HG03558 (cell line): ENCODE data around the gene PTPRU.
"Not testable (repeated sequence)": the region's sequence is repeated elsewhere in the genome, so short reads cannot be mapped to it uniquely, and the experiment has no call there.

Experiments used
- ATAC-seq: cut with Tn5 transposase; IDR thresholded peaks from one replicate; pipeline ENCODE4 v1.9.1; 2021; ENCODE audit warnings: moderate number of reproducible peaks; ENCODE audit not compliant: unreplicated experiment; ENCODE audit errors: extremely low read depth

Gene PTPRU

GRCh38 chr1:29218223-29218622 lies 18.1 kb upstream of the PTPRU start:
- no peak for ATAC-seq

- no peak for ATAC-seq
These were observed 15.0 kb upstream of the PTPRU start for GRCh38 chr1:29221296-29221695.

DNA sequence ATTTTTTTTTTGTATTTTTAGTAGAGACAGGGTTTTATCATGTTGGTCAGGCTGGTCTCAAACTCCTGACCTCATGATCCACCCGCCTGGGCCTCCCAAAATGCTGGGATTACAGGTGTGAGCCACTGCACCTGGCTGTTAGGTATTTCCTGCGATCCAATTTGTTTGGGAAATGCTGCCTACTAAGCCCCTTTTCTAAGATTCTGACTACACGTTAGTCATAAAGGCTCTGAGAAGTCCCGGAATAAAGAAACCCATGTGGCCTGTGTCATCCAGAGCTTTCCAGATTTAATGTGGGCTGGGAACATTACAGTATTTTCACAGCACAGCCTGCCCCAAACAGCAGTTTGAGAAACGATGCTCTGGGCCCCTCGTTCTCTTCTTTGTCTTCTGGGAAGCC lies 14.1 kb upstream of the PTPRU start:
- not testable (repeated sequence) for ATAC-seq

- no peak for ATAC-seq
These were observed 13.6 kb upstream of the PTPRU start for GRCh38 chr1:29222686-29223085.

DNA sequence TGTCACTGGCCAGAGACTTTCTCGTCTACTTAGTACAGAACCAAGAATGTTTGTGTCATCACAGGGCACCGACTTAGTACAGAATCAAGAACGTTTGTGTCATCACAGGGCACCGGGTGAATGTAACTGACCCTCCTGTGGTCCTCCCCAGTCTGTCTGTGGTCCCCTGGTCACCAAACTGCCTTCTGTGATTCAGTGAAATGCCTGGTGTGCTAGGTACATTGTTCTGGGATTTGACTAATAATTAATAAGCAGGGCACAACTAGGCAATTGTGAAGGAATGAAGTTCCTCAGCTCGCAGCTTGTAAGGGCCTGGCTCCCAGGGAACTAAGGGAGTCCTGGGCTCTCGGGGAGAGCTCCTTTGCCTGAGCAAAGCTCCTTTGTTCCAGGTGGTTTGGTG lies 12.8 kb upstream of the PTPRU start:
- no peak for ATAC-seq

DNA sequence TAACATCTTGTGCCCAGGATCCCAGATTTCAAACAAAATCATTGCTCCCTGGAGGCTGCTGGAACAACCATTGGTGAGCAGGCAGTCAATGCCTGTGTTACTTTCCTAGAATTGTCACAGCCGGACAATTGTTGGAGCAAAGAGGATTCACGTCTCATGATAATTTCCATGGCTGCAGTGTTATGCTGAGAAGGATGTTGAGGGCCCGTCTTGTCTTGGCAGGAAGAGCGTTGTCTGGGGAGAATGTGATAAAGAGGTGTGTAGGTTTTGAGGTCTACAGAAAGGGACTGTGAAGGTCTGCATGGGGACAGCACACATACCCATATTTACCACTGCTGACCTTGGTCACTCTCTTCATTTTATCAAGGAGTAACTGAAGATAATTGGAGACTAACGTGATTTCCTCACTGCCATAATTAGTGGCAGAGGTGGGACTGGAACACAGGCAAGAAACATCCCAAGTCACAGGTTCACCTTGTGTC lies 11.9 kb upstream of the PTPRU start:
- no peak for ATAC-seq

GRCh38 chr1:29225361-29225760 lies 11.0 kb upstream of the PTPRU start:
- ATAC-seq = no peak

DNA sequence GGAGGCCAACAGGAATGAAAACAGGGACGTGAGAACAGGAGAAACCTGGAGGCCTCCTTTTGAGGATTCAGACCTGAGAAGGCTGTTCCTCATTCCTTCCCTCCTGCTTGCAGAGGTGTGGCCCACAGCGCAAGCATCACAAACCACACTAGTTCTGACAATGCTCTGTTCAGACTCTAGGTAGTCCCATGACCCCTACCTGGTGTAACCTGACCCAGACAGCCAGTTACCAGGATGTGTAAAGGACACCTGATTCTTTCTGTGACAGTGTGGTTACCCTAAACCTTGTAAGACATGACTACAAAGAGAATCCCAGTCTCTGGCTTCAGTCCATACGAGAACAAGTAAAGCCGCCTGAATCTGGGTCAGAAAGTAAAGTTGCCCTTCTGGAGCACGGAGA lies 8.8 kb upstream of the PTPRU start:
- no peak for ATAC-seq

- ATAC-seq = no peak
These were observed 6.1 kb upstream of the PTPRU start for GRCh38 chr1:29230204-29230552.

DNA sequence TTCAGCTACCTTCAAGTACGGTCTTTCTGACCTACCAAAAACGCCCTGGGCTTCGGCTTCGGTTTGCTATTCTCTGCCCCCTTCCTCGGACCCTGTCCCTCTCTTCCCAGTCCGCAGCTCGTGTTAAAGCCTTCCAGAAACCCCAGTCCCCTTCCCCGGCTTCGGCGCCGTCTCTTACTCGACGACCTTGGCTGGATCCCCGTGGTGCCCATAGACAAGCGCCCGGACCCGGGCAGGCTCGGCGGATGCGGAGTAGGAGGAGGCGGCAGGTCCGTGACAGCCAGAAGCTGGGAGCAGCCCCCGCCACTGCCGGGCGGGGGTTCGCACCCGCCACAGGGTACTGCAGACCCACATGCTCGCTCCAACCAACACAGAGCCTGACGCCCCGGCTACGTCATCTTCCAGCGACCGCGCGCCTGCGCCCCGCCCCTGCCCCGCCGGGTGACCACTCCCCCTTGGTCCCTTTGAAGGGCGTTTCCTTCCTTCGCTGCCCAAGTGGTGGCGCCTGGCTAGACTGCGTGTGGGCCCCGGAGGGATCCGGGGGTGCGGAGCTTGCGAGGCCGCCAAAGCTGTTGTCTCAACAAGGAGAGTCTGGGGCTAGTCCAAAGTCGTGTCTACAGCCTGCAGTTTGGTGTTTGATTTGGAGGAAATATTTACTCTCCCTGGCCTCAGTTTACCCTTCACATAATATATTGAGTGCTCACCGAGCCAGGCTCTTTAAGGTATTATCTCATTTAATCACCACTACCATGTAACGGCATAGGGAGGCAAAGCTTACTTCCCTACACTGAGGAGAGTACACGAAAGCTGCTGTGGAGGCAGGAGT lies 5.6 kb upstream of the PTPRU start, which contains the start of gene MECR:
Gene MECR (minus strand): TSS at position 382 of the 826 bp plus-strand sequence. CDS start 28 bp downstream, at position 354.
- ATAC-seq = peak; percentile 78

DNA sequence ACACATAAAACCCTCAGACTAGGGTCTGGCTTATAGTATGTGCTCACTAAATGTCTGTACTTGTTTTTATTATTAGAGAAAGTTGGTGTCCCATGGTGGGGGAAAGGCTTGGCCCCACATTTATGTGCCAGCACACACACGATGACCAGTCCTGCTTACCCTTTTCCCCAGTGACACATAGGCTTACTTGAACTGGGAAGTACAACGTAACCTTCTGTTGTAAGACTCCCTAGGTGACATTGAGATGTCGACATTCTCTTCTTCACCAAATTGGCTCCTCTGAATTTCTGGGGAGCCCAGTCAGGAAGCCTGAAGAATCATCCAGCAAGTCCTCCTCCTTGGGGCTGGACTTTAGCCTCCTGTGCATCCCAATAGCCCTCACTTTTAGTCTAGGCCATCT lies 3.9 kb upstream of the PTPRU start:
- no peak for ATAC-seq

- no peak for ATAC-seq
These were observed 2.6 kb upstream of the PTPRU start for GRCh38 chr1:29233693-29234092.

DNA sequence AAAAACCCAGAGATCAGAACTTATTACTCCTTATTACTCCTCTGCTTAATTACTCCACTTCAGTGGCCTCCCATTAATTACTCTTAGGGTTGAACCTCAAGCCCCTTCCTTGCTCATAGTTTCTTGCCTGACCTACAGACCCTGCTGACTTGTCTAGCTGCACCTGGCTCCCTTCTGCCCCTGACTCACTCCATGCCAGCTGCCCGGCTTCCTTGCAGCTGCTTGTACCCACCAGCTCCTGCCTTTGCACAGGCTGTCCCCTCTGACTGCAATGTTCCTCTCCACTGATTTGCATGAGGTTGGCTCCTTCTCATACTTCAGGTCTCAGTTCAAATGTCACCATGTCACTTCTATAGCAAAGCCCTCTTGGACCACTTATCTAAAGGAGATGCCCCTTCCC lies 1.9 kb upstream of the PTPRU start:
- no peak for ATAC-seq

GRCh38 chr1:29234881-29235280 lies 1.4 kb upstream of the PTPRU start:
- not testable (repeated sequence) for ATAC-seq

- ATAC-seq = no peak
These were observed 398 bp downstream of the PTPRU start for GRCh38 chr1:29236712-29237128.

DNA sequence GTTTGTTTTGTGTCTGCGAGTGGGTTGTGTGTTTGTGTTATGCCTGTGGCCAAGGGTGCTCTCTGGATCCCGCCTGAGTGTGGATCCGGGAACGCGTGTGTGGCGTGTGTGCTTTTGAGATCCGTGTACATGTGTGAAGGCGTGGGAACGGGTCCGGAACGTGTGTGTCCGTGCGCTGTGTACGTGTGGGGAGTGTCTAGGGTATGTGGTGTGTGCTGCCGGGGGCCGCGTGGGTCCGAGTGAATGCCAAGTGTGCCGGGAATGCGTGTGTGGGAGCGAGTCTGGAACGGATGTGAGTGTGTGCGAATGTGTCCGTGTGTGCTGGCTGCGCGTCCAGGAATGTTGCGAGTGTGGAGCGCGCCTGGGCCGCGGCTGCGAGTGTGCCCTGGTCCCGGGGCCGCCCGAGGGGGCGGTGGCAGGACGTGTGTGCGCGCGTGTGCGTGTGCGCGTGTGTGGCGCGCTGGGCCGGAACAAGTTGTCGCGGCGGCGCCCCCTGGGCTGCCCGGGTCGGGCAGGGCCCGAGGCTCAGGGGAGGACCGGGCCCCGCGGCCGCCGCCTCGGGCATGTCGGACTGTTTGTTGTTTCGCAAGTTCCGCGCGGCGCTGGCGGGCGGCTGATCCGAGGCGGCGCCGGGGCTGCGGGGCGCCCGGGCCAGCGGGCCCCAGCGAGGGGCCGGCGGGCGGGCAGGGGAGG lies 953 bp downstream of the PTPRU start:
- ATAC-seq = no peak

GRCh38 chr1:29237852-29238619 lies 1.7 kb downstream of the PTPRU start:
- ATAC-seq = no peak

- ATAC-seq = no peak
These were observed 2.3 kb downstream of the PTPRU start for GRCh38 chr1:29238620-29239002.

- ATAC-seq = no peak
These were observed 2.8 kb downstream of the PTPRU start for GRCh38 chr1:29239142-29239541.

GRCh38 chr1:29240400-29240837 lies 4.1 kb downstream of the PTPRU start:
- ATAC-seq = no peak

DNA sequence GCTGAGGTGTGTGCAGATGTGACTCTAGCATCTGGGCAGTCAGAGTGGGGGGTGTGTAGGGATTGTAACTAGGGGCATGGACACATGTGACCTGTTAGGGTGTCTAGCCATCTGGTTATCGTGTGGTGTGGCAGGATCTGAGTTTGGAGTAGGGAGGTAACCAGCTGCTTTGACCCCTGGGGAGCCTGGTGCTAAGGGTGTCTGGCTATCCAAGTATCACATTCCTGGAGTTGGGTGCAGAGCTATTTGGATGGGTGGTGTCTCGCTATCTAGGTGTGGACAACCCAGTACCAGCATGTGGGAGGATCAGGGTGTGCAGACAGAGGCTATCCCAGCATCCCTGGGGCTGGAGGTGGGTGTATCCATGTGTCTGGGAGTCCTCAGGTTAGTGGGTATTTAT lies 4.7 kb downstream of the PTPRU start:
- ATAC-seq = no peak
